Endothelial cell (in vitro differentiated cells): ENCODE measurements around the gene PRDM8. TPM values are rescaled to one million over a fixed set of nuclear protein-coding genes. Genes with fewer than 3 reads are reported as not detected.
"Not testable (repeated sequence)": the region's sequence is repeated elsewhere in the genome, so short reads cannot be mapped to it uniquely, and the experiment has no call there.

Experiments used
- DNase-seq: peaks from one replicate; pipeline ENCODE4 v3.0.0; 2021; ENCODE audit warnings: low spot score
- H3K27ac Mint-ChIP-seq: one replicate; pipeline ENCODE4 v1.8.0; 2021; ENCODE audit warnings: mixed read lengths, inconsistent platforms; ENCODE audit not compliant: unreplicated experiment
- H3K27me3 Mint-ChIP-seq: one replicate; pipeline ENCODE4 v1.8.0; 2021; ENCODE audit warnings: mild to moderate bottlenecking, moderate library complexity, mixed read lengths, inconsistent platforms; ENCODE audit not compliant: unreplicated experiment
- H3K36me3 Mint-ChIP-seq: one replicate; pipeline ENCODE4 v1.8.0; 2021; ENCODE audit warnings: mild to moderate bottlenecking, low read depth, mixed read lengths, inconsistent platforms; ENCODE audit not compliant: unreplicated experiment
- H3K4me1 Mint-ChIP-seq: one replicate; pipeline ENCODE4 v1.8.0; 2021; ENCODE audit warnings: mild to moderate bottlenecking, mixed read lengths, inconsistent platforms; ENCODE audit not compliant: unreplicated experiment
- H3K4me3 Mint-ChIP-seq: one replicate; pipeline ENCODE4 v1.8.0; 2021; ENCODE audit warnings: mild to moderate bottlenecking, mixed read lengths, inconsistent platforms; ENCODE audit not compliant: unreplicated experiment
- H3K9me3 Mint-ChIP-seq: one replicate; pipeline ENCODE4 v1.8.0; 2021; ENCODE audit warnings: mixed read lengths, inconsistent platforms; ENCODE audit not compliant: unreplicated experiment
- CTCF ChIP-seq: fragments of 200-600 bp; sonication (generic); IDR thresholded peaks from one replicate; pipeline ENCODE4 v1.5.0; 2021; ENCODE audit warnings: antibody characterized with exemption; ENCODE audit not compliant: unreplicated experiment
- total RNA-seq: library from RNA; stranded (reverse); fragmentation: NEBNext Ultra II Directional; extraction: Animal tissue kit (Norgen Biotek cat#: 25700); gene quantifications from one replicate; pipeline ENCODE4 v1.2.1, GENCODE V29; 2021; ENCODE audit not compliant: unreplicated experiment

Gene PRDM8
- total RNA-seq, 1 donor from 2014 or later: 30.5 TPM

GRCh38 chr4:80173841-80174240, 23.5 kb upstream of the PRDM8 start:
- no peak overlapping the region for H3K4me3 Mint-ChIP-seq
- no peak overlapping the region for H3K27ac Mint-ChIP-seq
- H3K9me3 Mint-ChIP-seq: no peaks in the 10 kb centered on the region
- TF ChIP-seq CTCF: no peak
- no peaks in the 10 kb centered on the region for H3K27me3 Mint-ChIP-seq
- peaks cover under 1% of the 10 kb centered on the region for H3K36me3 Mint-ChIP-seq
- peaks cover 14% of the 10 kb centered on the region for H3K4me1 Mint-ChIP-seq
- no peak for DNase-seq

- DNase-seq, H3K27me3 Mint-ChIP-seq, H3K9me3 Mint-ChIP-seq, H3K27ac Mint-ChIP-seq, H3K4me3 Mint-ChIP-seq: not testable (repeated sequence)
- H3K36me3 Mint-ChIP-seq: peaks cover 10% of the 10 kb centered on the region
- peaks cover 27% of the 10 kb centered on the region for H3K4me1 Mint-ChIP-seq
Measured at GRCh38 chr4:80177793-80178192, 19.5 kb upstream of the PRDM8 start.

- Mint-ChIP-seq H3K27me3 (peaks cover 10% of the 10 kb centered on the region), H3K4me1 (peaks cover 25% of the 10 kb centered on the region), H3K36me3 (peaks cover 10% of the 10 kb centered on the region), H3K4me3 (no peak overlapping the region), H3K9me3 (no peaks in the 10 kb centered on the region), H3K27ac (no peak overlapping the region)
- no peak for TF ChIP-seq CTCF
- no peak for DNase-seq
Measured at GRCh38 chr4:80178964-80179363, 18.3 kb upstream of the PRDM8 start.

GRCh38 chr4:80179637-80180161, 17.6 kb upstream of the PRDM8 start:
- H3K27ac Mint-ChIP-seq: no peak overlapping the region
- H3K4me1 Mint-ChIP-seq: peaks cover 27% of the 10 kb centered on the region
- H3K9me3 Mint-ChIP-seq: no peaks in the 10 kb centered on the region
- no peak overlapping the region for H3K4me3 Mint-ChIP-seq
- H3K27me3 Mint-ChIP-seq: peaks cover 14% of the 10 kb centered on the region
- no peak for TF ChIP-seq CTCF
- H3K36me3 Mint-ChIP-seq: peaks cover 10% of the 10 kb centered on the region
- DNase-seq: no peak

GRCh38 chr4:80180743-80181142, 16.6 kb upstream of the PRDM8 start:
- peaks cover 23% of the 10 kb centered on the region for H3K27me3 Mint-ChIP-seq
- TF ChIP-seq CTCF: no peak
- no peak for DNase-seq

More at GRCh38 chr4:80180743-80181142, 16.6 kb upstream of the PRDM8 start:
- Mint-ChIP-seq H3K36me3 (peaks cover 20% of the 10 kb centered on the region), H3K9me3 (no peaks in the 10 kb centered on the region), H3K4me3 (no peak overlapping the region), H3K4me1 (peaks cover 33% of the 10 kb centered on the region), H3K27ac (no peak overlapping the region)
